ENCODE results near the gene TXNDC8.
"Not testable (repeated sequence)": the region's sequence is repeated elsewhere in the genome, so short reads cannot be mapped to it uniquely, and the experiment has no call there.

DNA sequence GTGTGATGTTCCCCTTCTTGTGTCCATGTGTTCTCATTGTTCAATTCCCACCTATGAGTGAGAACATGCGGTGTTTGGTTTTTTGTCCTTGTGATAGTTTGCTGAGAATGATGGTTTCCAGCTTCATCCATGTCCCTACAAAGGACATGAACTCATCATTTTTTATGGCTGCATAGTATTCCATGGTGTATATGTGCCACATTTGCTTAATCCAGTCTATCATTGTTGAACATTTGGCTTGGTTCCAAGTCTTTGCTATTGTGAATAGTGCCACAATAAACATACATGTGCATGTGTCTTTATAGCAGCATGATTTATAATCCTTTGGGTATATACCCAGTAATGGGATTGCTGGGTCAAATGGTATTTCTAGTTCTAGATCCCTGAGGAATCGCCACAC lies 21.3 kb upstream of the TXNDC8 start:
- not testable (repeated sequence) for TF ChIP-seq CTCF, POLR2A, EP300, POLR2AphosphoS5 (IDR thresholded peaks at IDR 0.05)

Measured in gastroesophageal sphincter (tissue), 3 donors.